ENCODE measurements around the gene TFPT.

TFPT gene

GRCh38 chr19:54154603-54155345, 39.3 kb upstream of the TFPT start:
- H3K4me1 ChIP-seq (ENCODE audit: insufficient read depth, low read length): peaks cover 26% of the 10 kb centered on the region
- TF ChIP-seq EZH2 (IDR thresholded peaks at IDR 0.05; ENCODE audit: borderline replicate concordance, low read depth, low read length, severe bottlenecking): no peak
- no peak for TF ChIP-seq CTCF (IDR thresholded peaks at IDR 0.05; ENCODE audit: borderline replicate concordance, extremely low read depth, low read length, poor library complexity, severe bottlenecking)
- no peaks in the 10 kb centered on the region for H3K27me3 ChIP-seq (ENCODE audit: insufficient read depth, low read length, poor library complexity)
- H2AFZ ChIP-seq (ENCODE audit: low read depth, low read length): no peak overlapping the region
- peaks cover 85% of the 10 kb centered on the region for H3K36me3 ChIP-seq (ENCODE audit: insufficient read depth, low read length)
- no peak overlapping the region for H3K4me3 ChIP-seq (ENCODE audit: low read depth in 1 of 2, low read length in 2 of 2)
- no peak overlapping the region for H3K9ac ChIP-seq (ENCODE audit: low read depth, low read length)
- H3K9me3 ChIP-seq (ENCODE audit: insufficient read depth, low read length, severe bottlenecking): no peaks in the 10 kb centered on the region
- no peak overlapping the region for H3K4me2 ChIP-seq (ENCODE audit: insufficient read depth, low read length)
- DNase-seq: peak; percentile 30
- ATAC-seq (ENCODE audit: insufficient read depth, low read depth): no peak
- no peak overlapping the region for H3K27ac ChIP-seq (ENCODE audit: low read length)
- H4K20me1 ChIP-seq (ENCODE audit: insufficient read depth, low read length): peaks cover 58% of the 10 kb centered on the region
- peaks cover 29% of the 10 kb centered on the region for H3K79me2 ChIP-seq (ENCODE audit: insufficient read depth, low read length)

GRCh38 chr19:54153731-54154326, 38.4 kb upstream of the TFPT start:
- TF ChIP-seq EZH2 (IDR thresholded peaks at IDR 0.05; ENCODE audit: borderline replicate concordance, low read depth, low read length, severe bottlenecking) (no peak), CTCF (IDR thresholded peaks at IDR 0.05; ENCODE audit: borderline replicate concordance, extremely low read depth, low read length, poor library complexity, severe bottlenecking) (no peak)
- DNase-seq: no peak
- H3K27me3 ChIP-seq (ENCODE audit: insufficient read depth, low read length, poor library complexity): no peaks in the 10 kb centered on the region
- no peak overlapping the region for H3K9ac ChIP-seq (ENCODE audit: low read depth, low read length)
- H3K36me3 ChIP-seq (ENCODE audit: insufficient read depth, low read length): peaks cover 95% of the 10 kb centered on the region
- no peak overlapping the region for H3K4me2 ChIP-seq (ENCODE audit: insufficient read depth, low read length)
- peaks cover 21% of the 10 kb centered on the region for H3K4me1 ChIP-seq (ENCODE audit: insufficient read depth, low read length)
- peaks cover 57% of the 10 kb centered on the region for H4K20me1 ChIP-seq (ENCODE audit: insufficient read depth, low read length)
- H2AFZ ChIP-seq (ENCODE audit: low read depth, low read length): no peak overlapping the region
- H3K79me2 ChIP-seq (ENCODE audit: insufficient read depth, low read length): peaks cover 25% of the 10 kb centered on the region
- H3K4me3 ChIP-seq (ENCODE audit: low read depth in 1 of 2, low read length in 2 of 2): no peak overlapping the region
- H3K9me3 ChIP-seq (ENCODE audit: insufficient read depth, low read length, severe bottlenecking): no peaks in the 10 kb centered on the region
- H3K27ac ChIP-seq (ENCODE audit: low read length): no peak overlapping the region
- 0 out of 3 replicates have a peak, but pooled peaks have one; percentile 5 for ATAC-seq (ENCODE audit: insufficient read depth, low read depth)

GRCh38 chr19:54152878-54153524, 37.5 kb upstream of the TFPT start:
- TF ChIP-seq EZH2 (IDR thresholded peaks at IDR 0.05; ENCODE audit: borderline replicate concordance, low read depth, low read length, severe bottlenecking) (no peak), CTCF (IDR thresholded peaks at IDR 0.05; ENCODE audit: borderline replicate concordance, extremely low read depth, low read length, poor library complexity, severe bottlenecking) (no peak)

More at GRCh38 chr19:54152878-54153524, 37.5 kb upstream of the TFPT start:
- Histone ChIP-seq H3K9me3 (ENCODE audit: insufficient read depth, low read length, severe bottlenecking) (no peaks in the 10 kb centered on the region), H3K9ac (ENCODE audit: low read depth, low read length) (no peak overlapping the region), H3K4me1 (ENCODE audit: insufficient read depth, low read length) (peaks cover 13% of the 10 kb centered on the region), H3K27ac (ENCODE audit: low read length) (no peak overlapping the region), H4K20me1 (ENCODE audit: insufficient read depth, low read length) (peaks cover 49% of the 10 kb centered on the region), H3K4me2 (ENCODE audit: insufficient read depth, low read length) (no peak overlapping the region), H3K79me2 (ENCODE audit: insufficient read depth, low read length) (peaks cover 17% of the 10 kb centered on the region), H3K27me3 (ENCODE audit: insufficient read depth, low read length, poor library complexity) (no peaks in the 10 kb centered on the region), H3K4me3 (ENCODE audit: low read depth in 1 of 2, low read length in 2 of 2) (no peak overlapping the region), H3K36me3 (ENCODE audit: insufficient read depth, low read length) (peaks cover 98% of the 10 kb centered on the region), H2AFZ (ENCODE audit: low read depth, low read length) (no peak overlapping the region)
- no peak for DNase-seq
- ATAC-seq (ENCODE audit: insufficient read depth, low read depth): no peak
